Measurements from ENCODE around the gene DTNB.
A peak's percentile ranks its signal among the peaks of the same experiment; 100 is the strongest.
"Not testable (repeated sequence)": the region's sequence is repeated elsewhere in the genome, so short reads cannot be mapped to it uniquely, and the experiment has no call there.

Gene DTNB

GRCh38 chr2:25582077-25582830 lies 91.1 kb downstream of the DTNB start:
- no peak for DNase-seq

GRCh38 chr2:25576596-25576995 lies 96.8 kb downstream of the DTNB start:
- DNase-seq, result no peak

- DNase-seq, result no peak
Observed at GRCh38 chr2:25572638-25573037, 100.7 kb downstream of the DTNB start.

GRCh38 chr2:25570161-25570845 lies 103.1 kb downstream of the DTNB start:
- no peak for DNase-seq

- DNase-seq, result peak; percentile 66
Observed at GRCh38 chr2:25567406-25567805, 106.0 kb downstream of the DTNB start.

- DNase-seq, result no peak
Observed at GRCh38 chr2:25566694-25567093, 106.7 kb downstream of the DTNB start.

- DNase-seq, result no peak
Observed at GRCh38 chr2:25566094-25566493, 107.3 kb downstream of the DTNB start.

GRCh38 chr2:25561136-25561850 lies 112.1 kb downstream of the DTNB start:
- DNase-seq, result no peak

- DNase-seq, result no peak
Observed at GRCh38 chr2:25559148-25559547, 114.2 kb downstream of the DTNB start.

- DNase-seq, result no peak
Observed at GRCh38 chr2:25558262-25558661, 115.1 kb downstream of the DTNB start.

GRCh38 chr2:25557179-25558036 lies 116.0 kb downstream of the DTNB start:
- DNase-seq, result no peak

- no peak for DNase-seq
Observed at GRCh38 chr2:25552318-25552717, 121.1 kb downstream of the DTNB start.

GRCh38 chr2:25551316-25551715 lies 122.1 kb downstream of the DTNB start:
- DNase-seq, result no peak

- not testable (repeated sequence) for DNase-seq
Observed at GRCh38 chr2:25549571-25549970, 123.8 kb downstream of the DTNB start.

- peak; percentile 68 for DNase-seq
Observed at GRCh38 chr2:25548601-25549000, 124.8 kb downstream of the DTNB start.

- DNase-seq, result no peak
Observed at GRCh38 chr2:25546852-25547251, 126.5 kb downstream of the DTNB start.

- no peak for DNase-seq
Observed at GRCh38 chr2:25545899-25546298, 127.5 kb downstream of the DTNB start.

- no peak for DNase-seq
Observed at GRCh38 chr2:25544445-25544844, 128.9 kb downstream of the DTNB start.

GRCh38 chr2:25543939-25544338 lies 129.4 kb downstream of the DTNB start:
- no peak for DNase-seq

GRCh38 chr2:25541378-25541777 lies 132.0 kb downstream of the DTNB start:
- no peak for DNase-seq

GRCh38 chr2:25539136-25539535 lies 134.2 kb downstream of the DTNB start:
- no peak for DNase-seq

GRCh38 chr2:25537526-25537925 lies 135.9 kb downstream of the DTNB start:
- DNase-seq, result no peak

All from NCI-H2171 treated with DMSO at 0.1 percent for 48 hours (cell line).